Upper lobe of left lung (tissue), 4 donors: ENCODE data around the gene ASIC1.

Source experiments
- POLR2AphosphoS5 ChIP-seq, 2 donors: sonication (generic); formaldehyde crosslinking; IDR thresholded peaks; one replicate each; pipeline ENCODE4 v1.5.1; 2017; ENCODE audit warnings: antibody characterized with exemption in 2 of 2
- TF ChIP-seq, protein P1 (sequence below), 6 experiments: fragments of 450-650 bp in 4 of 6; fragments of 200-600 bp in 2 of 6; sonication (generic) in 2 of 6; IDR thresholded peaks; one replicate each; pipeline ENCODE4 v1.5.1; 2016 to 2019; ENCODE audit warnings: antibody characterized with exemption in 6 of 6

DNA sequence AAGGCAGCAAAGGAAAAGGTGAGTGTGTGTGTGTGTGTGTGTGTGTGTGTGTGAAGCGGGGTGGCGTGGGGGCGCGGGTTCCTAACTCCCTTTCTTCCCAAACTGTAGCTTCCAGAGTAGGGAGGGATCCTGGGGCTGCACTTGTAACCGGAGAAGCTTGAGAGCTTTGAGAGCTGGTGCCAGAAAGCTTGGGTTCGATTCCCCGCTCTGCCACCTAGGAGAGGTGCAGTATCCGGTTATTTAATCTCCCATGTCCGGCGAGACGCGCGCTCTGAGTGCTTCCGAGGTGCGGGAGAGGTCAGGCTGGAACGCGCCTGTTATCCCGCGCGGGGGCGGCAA is 24.9 kb upstream of the ASIC1 start:
- TF ChIP-seq, protein P1, sequence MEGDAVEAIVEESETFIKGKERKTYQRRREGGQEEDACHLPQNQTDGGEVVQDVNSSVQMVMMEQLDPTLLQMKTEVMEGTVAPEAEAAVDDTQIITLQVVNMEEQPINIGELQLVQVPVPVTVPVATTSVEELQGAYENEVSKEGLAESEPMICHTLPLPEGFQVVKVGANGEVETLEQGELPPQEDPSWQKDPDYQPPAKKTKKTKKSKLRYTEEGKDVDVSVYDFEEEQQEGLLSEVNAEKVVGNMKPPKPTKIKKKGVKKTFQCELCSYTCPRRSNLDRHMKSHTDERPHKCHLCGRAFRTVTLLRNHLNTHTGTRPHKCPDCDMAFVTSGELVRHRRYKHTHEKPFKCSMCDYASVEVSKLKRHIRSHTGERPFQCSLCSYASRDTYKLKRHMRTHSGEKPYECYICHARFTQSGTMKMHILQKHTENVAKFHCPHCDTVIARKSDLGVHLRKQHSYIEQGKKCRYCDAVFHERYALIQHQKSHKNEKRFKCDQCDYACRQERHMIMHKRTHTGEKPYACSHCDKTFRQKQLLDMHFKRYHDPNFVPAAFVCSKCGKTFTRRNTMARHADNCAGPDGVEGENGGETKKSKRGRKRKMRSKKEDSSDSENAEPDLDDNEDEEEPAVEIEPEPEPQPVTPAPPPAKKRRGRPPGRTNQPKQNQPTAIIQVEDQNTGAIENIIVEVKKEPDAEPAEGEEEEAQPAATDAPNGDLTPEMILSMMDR (IDR thresholded peaks at IDR 0.05) = no peak
- no peak for TF ChIP-seq POLR2AphosphoS5 (IDR thresholded peaks at IDR 0.05)
